OCI-LY1 (cell line): ENCODE measurements around the gene IZUMO4.

ENCODE experiments used
- H2AFZ ChIP-seq: fragments of 200-600 bp; sonication (generic), shearing (Covaris generic); 2 replicates; pipeline ENCODE4 v1.6.0; 2014; ENCODE audit warnings: antibody characterized with exemption, mild to moderate bottlenecking, low read length
- H3F3A ChIP-seq: fragments of 200-600 bp; sonication (generic), shearing (Covaris generic); 2 replicates; pipeline ENCODE4 v1.6.0; 2014; ENCODE audit warnings: mild to moderate bottlenecking, antibody characterized with exemption, low read length, moderate library complexity; ENCODE audit not compliant: insufficient read depth
- H3K27ac ChIP-seq: fragments of 200-600 bp; sonication (generic); 2 replicates; pipeline ENCODE4 v1.5.1; 2014; ENCODE audit warnings: low read length, mixed run types, mild to moderate bottlenecking, low read depth; ENCODE audit not compliant: poor library complexity, severe bottlenecking
- H3K27me3 ChIP-seq: fragments of 200-600 bp; sonication (generic); 2 replicates; pipeline ENCODE4 v1.6.0; 2014; ENCODE audit warnings: antibody characterized with exemption, mild to moderate bottlenecking, low read length, moderate library complexity; ENCODE audit not compliant: insufficient read depth
- H3K36me3 ChIP-seq: fragments of 200-600 bp; sonication (generic); 2 replicates; pipeline ENCODE4 v1.6.1; 2014; ENCODE audit warnings: mild to moderate bottlenecking, antibody characterized with exemption, low read length, moderate library complexity, mixed read lengths; ENCODE audit not compliant: insufficient read depth
- H3K4me1 ChIP-seq: fragments of 200-600 bp; sonication (generic); 2 replicates; pipeline ENCODE4 v1.5.1; 2014; ENCODE audit warnings: mild to moderate bottlenecking, low read length, moderate library complexity; ENCODE audit not compliant: insufficient read depth, severe bottlenecking
- H3K4me2 ChIP-seq: fragments of 200-600 bp; sonication (generic), shearing (Covaris generic); 2 replicates; pipeline ENCODE4 v1.6.1; 2014; ENCODE audit warnings: low read length
- H3K4me3 ChIP-seq: fragments of 200-600 bp; sonication (generic); 2 replicates; pipeline ENCODE4 v1.5.1; 2014; ENCODE audit warnings: low read length, low read depth, mild to moderate bottlenecking, mixed read lengths; ENCODE audit not compliant: poor library complexity, severe bottlenecking
- H3K79me2 ChIP-seq: fragments of 200-600 bp; shearing (Covaris generic); 2 replicates; pipeline ENCODE4 v1.6.1; 2016; ENCODE audit warnings: mixed run types, low read length, mixed read lengths; ENCODE audit not compliant: insufficient read depth
- H3K9ac ChIP-seq: fragments of 200-600 bp; sonication (generic), shearing (Covaris generic); 2 replicates; pipeline ENCODE4 v1.6.1; 2014; ENCODE audit warnings: mild to moderate bottlenecking, low read length, mixed read lengths
- H3K9me2 ChIP-seq: fragments of 200-600 bp; sonication (generic), shearing (Covaris generic); 2 replicates; pipeline ENCODE4 v1.6.1; 2014; ENCODE audit warnings: low read depth, mild to moderate bottlenecking, low read length, mixed read lengths
- H3K9me3 ChIP-seq: fragments of 200-600 bp; shearing (Covaris generic); 2 replicates; pipeline ENCODE4 v1.6.1; 2014; ENCODE audit warnings: low read length, mixed read lengths
- H4K20me1 ChIP-seq: fragments of 200-600 bp; sonication (generic), shearing (Covaris generic); 2 replicates; pipeline ENCODE4 v1.6.0; 2016; ENCODE audit warnings: mild to moderate bottlenecking, low read length; ENCODE audit not compliant: insufficient read depth
- EZH2 ChIP-seq: fragments of 200-600 bp; sonication (generic), shearing (Covaris generic); IDR thresholded peaks from 2 replicates; pipeline ENCODE4 v1.8.0; 2017; ENCODE audit warnings: borderline replicate concordance, mixed run types, mild to moderate bottlenecking, antibody characterized with exemption, low read length, moderate library complexity, mixed read lengths
- TF ChIP-seq, protein P1 (sequence below): fragments of 200-600 bp; sonication (generic), shearing (Covaris generic); IDR thresholded peaks from 2 replicates; pipeline ENCODE4 v1.5.1; 2017; ENCODE audit warnings: mild to moderate bottlenecking, antibody characterized with exemption, low read length, moderate library complexity, mixed read lengths

Gene IZUMO4

DNA sequence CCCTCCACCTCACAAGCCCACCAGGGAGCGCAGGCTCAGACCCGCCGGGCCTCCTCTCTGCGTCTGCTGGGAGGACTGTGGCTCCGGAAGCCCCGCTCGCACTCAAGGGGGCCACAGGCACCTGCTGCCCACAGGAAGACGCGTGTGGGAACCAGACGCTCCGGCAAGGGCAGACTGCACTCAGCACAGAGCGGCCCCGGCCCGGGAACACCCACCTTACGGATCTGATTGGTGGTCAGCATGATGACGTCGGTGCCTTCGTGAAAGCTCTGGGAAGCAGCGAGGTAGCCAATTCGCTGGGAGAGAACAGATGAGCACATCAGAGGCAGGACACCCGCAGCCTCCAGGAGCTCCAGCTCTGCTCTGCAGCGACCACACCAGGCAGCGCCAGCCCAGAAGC lies 40.1 kb downstream of the IZUMO4 start:
- Histone ChIP-seq H2AFZ (no peak overlapping the region), H3K27me3 (no peaks in the 10 kb centered on the region), H3K36me3 (peaks cover 29% of the 10 kb centered on the region), H3K79me2 (no peaks in the 10 kb centered on the region), H3K9me2 (no peaks in the 10 kb centered on the region), H3K9ac (no peak overlapping the region), H3K27ac (no peak overlapping the region), H3F3A (no peaks in the 10 kb centered on the region), H3K4me2 (no peak overlapping the region), H3K4me1 (no peaks in the 10 kb centered on the region), H3K9me3 (no peaks in the 10 kb centered on the region), H3K4me3 (no peak overlapping the region), H4K20me1 (no peaks in the 10 kb centered on the region)
- no peak for TF ChIP-seq EZH2
- TF ChIP-seq, protein P1, sequence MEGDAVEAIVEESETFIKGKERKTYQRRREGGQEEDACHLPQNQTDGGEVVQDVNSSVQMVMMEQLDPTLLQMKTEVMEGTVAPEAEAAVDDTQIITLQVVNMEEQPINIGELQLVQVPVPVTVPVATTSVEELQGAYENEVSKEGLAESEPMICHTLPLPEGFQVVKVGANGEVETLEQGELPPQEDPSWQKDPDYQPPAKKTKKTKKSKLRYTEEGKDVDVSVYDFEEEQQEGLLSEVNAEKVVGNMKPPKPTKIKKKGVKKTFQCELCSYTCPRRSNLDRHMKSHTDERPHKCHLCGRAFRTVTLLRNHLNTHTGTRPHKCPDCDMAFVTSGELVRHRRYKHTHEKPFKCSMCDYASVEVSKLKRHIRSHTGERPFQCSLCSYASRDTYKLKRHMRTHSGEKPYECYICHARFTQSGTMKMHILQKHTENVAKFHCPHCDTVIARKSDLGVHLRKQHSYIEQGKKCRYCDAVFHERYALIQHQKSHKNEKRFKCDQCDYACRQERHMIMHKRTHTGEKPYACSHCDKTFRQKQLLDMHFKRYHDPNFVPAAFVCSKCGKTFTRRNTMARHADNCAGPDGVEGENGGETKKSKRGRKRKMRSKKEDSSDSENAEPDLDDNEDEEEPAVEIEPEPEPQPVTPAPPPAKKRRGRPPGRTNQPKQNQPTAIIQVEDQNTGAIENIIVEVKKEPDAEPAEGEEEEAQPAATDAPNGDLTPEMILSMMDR = no peak

DNA sequence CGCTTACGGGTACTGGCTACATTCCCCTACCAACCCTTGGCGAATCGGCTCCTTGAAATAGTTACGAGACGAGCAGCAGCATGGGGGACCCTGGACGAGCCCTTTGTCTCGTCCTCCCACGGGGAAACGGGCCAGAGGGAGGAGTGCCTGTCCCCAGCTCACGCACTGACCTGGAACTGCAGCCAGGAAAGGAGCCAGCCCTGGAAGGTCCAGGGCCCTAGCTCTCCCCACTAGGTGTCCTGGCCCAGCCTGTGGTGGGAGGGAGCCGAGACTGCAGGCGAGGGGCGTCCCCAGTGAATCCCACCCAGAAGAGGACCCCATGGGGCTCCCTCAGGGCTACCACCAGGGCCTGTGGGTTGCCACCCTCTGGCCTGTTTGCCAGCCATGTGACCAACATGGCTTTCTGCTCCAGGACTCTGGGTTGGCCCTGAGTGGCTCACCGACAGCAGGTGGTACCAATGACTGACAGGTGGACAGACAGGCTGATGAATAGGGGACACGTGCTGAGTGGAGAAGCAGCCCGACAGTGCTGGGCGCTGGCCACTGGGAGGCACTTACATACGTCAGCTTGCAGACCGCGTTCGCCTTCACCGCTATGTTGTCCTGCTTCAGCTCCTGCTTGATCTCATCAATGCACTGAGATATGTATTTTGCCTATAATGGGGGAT lies 41.5 kb downstream of the IZUMO4 start:
- Histone ChIP-seq H3K4me1 (no peaks in the 10 kb centered on the region), H3K4me3 (no peak overlapping the region), H3K9me3 (no peaks in the 10 kb centered on the region), H3K79me2 (no peaks in the 10 kb centered on the region), H3K27me3 (no peaks in the 10 kb centered on the region), H3K9me2 (no peaks in the 10 kb centered on the region), H3K36me3 (peaks cover 20% of the 10 kb centered on the region), H3K9ac (no peak overlapping the region), H3K4me2 (no peak overlapping the region), H3K27ac (no peak overlapping the region), H4K20me1 (no peaks in the 10 kb centered on the region), H2AFZ (no peak overlapping the region), H3F3A (no peaks in the 10 kb centered on the region)
- TF ChIP-seq EZH2 = no peak
- TF ChIP-seq, protein P1 = no peak

DNA sequence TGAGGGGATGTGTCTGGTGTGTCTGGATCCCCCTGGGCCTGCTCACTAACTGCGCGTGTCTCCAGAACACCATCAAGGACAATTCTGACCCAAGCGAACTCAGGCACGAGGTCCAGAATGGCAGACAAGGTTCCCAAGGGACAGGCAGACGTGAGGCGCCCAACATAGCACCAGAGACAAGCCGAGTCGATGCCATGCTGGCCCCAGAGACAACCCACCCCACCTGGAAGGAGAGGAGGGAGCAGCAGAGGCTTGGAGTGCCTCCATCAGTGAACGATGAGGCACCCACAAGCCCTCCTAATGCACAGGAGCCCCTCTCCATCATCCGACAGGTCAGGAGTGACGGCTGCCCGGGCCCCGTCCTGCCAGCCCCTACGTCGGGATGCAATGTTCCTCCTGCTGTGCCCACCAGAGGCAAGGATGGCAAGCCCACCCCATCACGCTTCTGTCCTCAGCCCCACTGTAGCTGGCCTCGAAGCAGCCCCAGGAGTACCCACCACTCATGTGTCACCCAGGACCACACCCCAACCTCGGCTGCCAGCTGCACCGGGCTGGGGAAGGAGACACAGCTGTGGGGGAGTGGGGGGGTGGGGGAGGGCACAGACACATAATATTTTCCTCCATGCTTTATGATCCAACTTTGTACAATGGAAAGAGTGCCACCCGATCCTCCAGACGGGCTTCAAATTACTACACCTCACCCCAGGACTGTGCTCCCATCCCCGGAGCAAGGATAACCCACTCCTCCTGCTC lies 42.8 kb downstream of the IZUMO4 start:
- no peak overlapping the region for H3K27ac ChIP-seq
- TF ChIP-seq, protein P1 = no peak

More for the DNA sequence above, 42.8 kb downstream of the IZUMO4 start:
- H3K4me1 ChIP-seq = no peaks in the 10 kb centered on the region
- peaks cover 20% of the 10 kb centered on the region for H3K36me3 ChIP-seq
- 0 out of 2 replicates have a peak, but pooled peaks cover 4% of the 10 kb centered on the region for H3K79me2 ChIP-seq
- no peaks in the 10 kb centered on the region for H3F3A ChIP-seq
- no peaks in the 10 kb centered on the region for H3K9me2 ChIP-seq
- H3K4me3 ChIP-seq = no peak overlapping the region
- no peaks in the 10 kb centered on the region for H3K9me3 ChIP-seq
- H4K20me1 ChIP-seq = no peaks in the 10 kb centered on the region
- H3K27me3 ChIP-seq = no peaks in the 10 kb centered on the region
- H3K9ac ChIP-seq = no peak overlapping the region
- no peak overlapping the region for H3K4me2 ChIP-seq
- no peak overlapping the region for H2AFZ ChIP-seq
